H1 (cell line): Measurements from ENCODE around the gene KRT9. TPM values are rescaled to one million over a fixed set of nuclear protein-coding genes. Genes with fewer than 3 reads are reported as not detected.

ENCODE experiments used
- CTCF ChIA-PET: fragments of 300-600 bp; sonication (Branson Sonifier 250); formaldehyde crosslinking; loops from one replicate; lab custom pipeline; 2021; ENCODE audit not compliant: partially characterized antibody; lab: Charles Lee
- POLR2A ChIA-PET: fragments of 300-600 bp; sonication (Branson Sonifier 250); formaldehyde crosslinking; loops from one replicate; lab custom pipeline; 2021; ENCODE audit warnings: inconsistent platforms; ENCODE audit not compliant: partially characterized antibody; lab: Charles Lee
- DNase-seq, 2 experiments: peaks; one replicate each; pipeline versions ENCODE4 v3.0.0 to v3.0.0-alpha.2; 2010 to 2022; ENCODE audit warnings: low spot score in 2 of 2, low read depth in 1 of 2, mixed read lengths in 1 of 2
- FAIRE-seq: peaks from 2 replicates; lab custom pipeline; 2011; peaks lifted over from hg19 to GRCh38; lab: Jason Lieb, UNC
- H2AFZ ChIP-seq: 2 replicates; pipeline ENCODE4 v1.8.1; 2012; ENCODE audit warnings: low read length, inconsistent platforms
- H2AK5ac ChIP-seq: 2 replicates; pipeline ENCODE4 v1.6.1; 2013; ENCODE audit warnings: low read depth, low read length
- H2BK120ac ChIP-seq: replicated peaks from 2 replicates; pipeline ENCODE3; 2013; ENCODE audit warnings: low read depth, low read length, inconsistent platforms
- H2BK12ac ChIP-seq: 2 replicates; pipeline ENCODE4 v1.6.1; 2013; ENCODE audit warnings: low read depth, low read length
- H2BK15ac ChIP-seq: 2 replicates; pipeline ENCODE4 v1.6.1; 2013; ENCODE audit warnings: low read length
- H2BK20ac ChIP-seq: 2 replicates; pipeline ENCODE4 v1.6.1; 2013; ENCODE audit warnings: low read length
- H2BK5ac ChIP-seq: 2 replicates; pipeline ENCODE4 v1.6.1; 2013; ENCODE audit warnings: low read depth, low read length
- H3K14ac ChIP-seq: 2 replicates; pipeline ENCODE4 v1.6.1; 2013; ENCODE audit warnings: inconsistent platforms; ENCODE audit not compliant: insufficient read length
- H3K18ac ChIP-seq: 2 replicates; pipeline ENCODE4 v1.6.1; 2013; ENCODE audit warnings: low read length; ENCODE audit errors: extremely low read depth
- H3K23ac ChIP-seq: 2 replicates; pipeline ENCODE4 v1.6.1; 2013; ENCODE audit warnings: inconsistent platforms; ENCODE audit not compliant: insufficient read length
- H3K23me2 ChIP-seq: 2 replicates; pipeline ENCODE4 v1.6.1; 2013; ENCODE audit warnings: low read depth, low read length
- H3K27ac ChIP-seq: 2 replicates; pipeline ENCODE4 v1.6.1; 2011; ENCODE audit warnings: low read depth, low read length, inconsistent platforms
- H3K27me3 ChIP-seq, 4 experiments: replicated peaks in 1 of 4; 1 replicate in 1 of 4; 2 replicates in 3 of 4; pipeline versions ENCODE4 v1.6.1 to v1.8.1; 2011 to 2013; ENCODE audit warnings: low read length in 3 of 4, mild to moderate bottlenecking in 3 of 4, inconsistent platforms in 2 of 4, mixed read lengths in 2 of 4, moderate library complexity in 1 of 4; ENCODE audit not compliant: control insufficient read depth in 3 of 4, insufficient read depth in 3 of 4; ENCODE audit errors: extremely low read depth in 1 of 4
- H3K36me3 ChIP-seq, 4 experiments: 2 replicates each; pipeline versions ENCODE4 v1.6.1 to v1.8.1; 2011 to 2013; ENCODE audit warnings: mild to moderate bottlenecking in 4 of 4, low read length in 3 of 4, moderate library complexity in 2 of 4, control low read depth in 1 of 4, inconsistent platforms in 1 of 4; ENCODE audit not compliant: insufficient read depth in 4 of 4, control insufficient read depth in 2 of 4
- H3K4ac ChIP-seq: replicated peaks from 2 replicates; pipeline ENCODE3; 2013; ENCODE audit warnings: low read length, low read depth, mixed read lengths, inconsistent platforms; ENCODE audit not compliant: insufficient read length
- H3K4me1 ChIP-seq, 4 experiments: replicated peaks in 1 of 4; 1 replicate in 1 of 4; 2 replicates in 3 of 4; pipeline versions ENCODE4 v1.6.1 to v1.8.1; 2011 to 2013; ENCODE audit warnings: low read length in 3 of 4, inconsistent platforms in 2 of 4, mixed read lengths in 1 of 4; ENCODE audit not compliant: insufficient read depth in 4 of 4, control insufficient read depth in 3 of 4
- H3K4me2 ChIP-seq, 2 experiments: 2 replicates each; pipeline versions ENCODE4 v1.6.1 to v1.8.1; 2011 to 2013; ENCODE audit warnings: low read depth in 2 of 2, low read length in 2 of 2, control low read depth in 1 of 2, inconsistent platforms in 1 of 2, mild to moderate bottlenecking in 1 of 2; ENCODE audit not compliant: insufficient read depth in 1 of 2
- H3K4me3 ChIP-seq, 4 experiments: fragments of 200-600, 300-600 bp in 1 of 4; sonication (generic), shearing (Covaris generic), sonication (Bioruptor Twin) in 1 of 4; 2 replicates each; pipeline versions ENCODE4 v1.5.1 to v1.8.1; 2011 to 2016; ENCODE audit warnings: low read length in 4 of 4, low read depth in 3 of 4, control low read depth in 2 of 4, inconsistent platforms in 2 of 4, mild to moderate bottlenecking in 2 of 4, mixed read lengths in 1 of 4, moderate library complexity in 1 of 4; ENCODE audit not compliant: insufficient read depth in 2 of 4; ENCODE audit errors: extremely low read depth in 1 of 4
- H3K56ac ChIP-seq: replicated peaks from 2 replicates; pipeline ENCODE3; 2013; ENCODE audit warnings: low read depth, mild to moderate bottlenecking, mixed read lengths, low read length, inconsistent platforms; ENCODE audit not compliant: insufficient read length
- H3K79me1 ChIP-seq: 2 replicates; pipeline ENCODE4 v1.6.1; 2013; ENCODE audit warnings: low read depth, low read length, control low read depth
- H3K79me2 ChIP-seq, 2 experiments: 2 replicates each; pipeline versions ENCODE4 v1.6.1 to v1.8.1; 2012 to 2013; ENCODE audit warnings: low read length in 2 of 2, mild to moderate bottlenecking in 2 of 2, inconsistent platforms in 1 of 2; ENCODE audit not compliant: insufficient read depth in 2 of 2, control insufficient read depth in 1 of 2
- H3K9ac ChIP-seq, 4 experiments: replicated peaks in 1 of 4; 1 replicate in 1 of 4; 2 replicates in 3 of 4; pipeline versions ENCODE4 v1.6.1 to v1.8.1; 2011 to 2013; ENCODE audit warnings: low read depth in 3 of 4, low read length in 3 of 4, control low read depth in 2 of 4, mild to moderate bottlenecking in 2 of 4, moderate library complexity in 2 of 4, inconsistent platforms in 1 of 4; ENCODE audit errors: extremely low read depth in 1 of 4
- H3K9me3 ChIP-seq, 2 experiments: 2 replicates each; pipeline versions ENCODE4 v1.6.1 to v1.8.1; 2012 to 2013; ENCODE audit warnings: mild to moderate bottlenecking in 2 of 2, moderate library complexity in 2 of 2, control low read depth in 1 of 2, inconsistent platforms in 1 of 2, low read depth in 1 of 2, low read length in 1 of 2, mixed read lengths in 1 of 2; ENCODE audit not compliant: insufficient read depth in 2 of 2
- H4K20me1 ChIP-seq, 2 experiments: replicated peaks in 1 of 2; 2 replicates each; pipeline versions ENCODE3 to v1.8.1; 2011 to 2013; ENCODE audit warnings: inconsistent platforms in 2 of 2, low read length in 2 of 2, mild to moderate bottlenecking in 1 of 2; ENCODE audit not compliant: insufficient read depth in 2 of 2, control insufficient read depth in 1 of 2
- H4K5ac ChIP-seq: 2 replicates; pipeline ENCODE4 v1.6.1; 2013; ENCODE audit warnings: low read length, low read depth, mixed read lengths, inconsistent platforms; ENCODE audit not compliant: insufficient read length
- H4K8ac ChIP-seq: 2 replicates; pipeline ENCODE4 v1.8.0; 2013; ENCODE audit warnings: mild to moderate bottlenecking, moderate library complexity, low read length, inconsistent platforms; ENCODE audit not compliant: insufficient read depth; ENCODE audit errors: extremely low read depth
- H4K91ac ChIP-seq: replicated peaks from 2 replicates; pipeline ENCODE3; 2013; ENCODE audit warnings: low read length, mixed read lengths, inconsistent platforms; ENCODE audit not compliant: insufficient read length
- SIRT6 ChIP-seq: IDR thresholded peaks from one replicate; pipeline ENCODE4 v1.7.1; 2012; ENCODE audit warnings: low read length, inconsistent platforms
- SIX5 ChIP-seq: IDR thresholded peaks from 2 replicates; pipeline ENCODE4 v1.6.1; 2011; ENCODE audit warnings: mild to moderate bottlenecking, low read depth, low read length
- SRF ChIP-seq: IDR thresholded peaks from 2 replicates; pipeline ENCODE4 v1.6.1; 2011; ENCODE audit warnings: mild to moderate bottlenecking, low read depth, low read length, moderate library complexity
- TAF1 ChIP-seq: IDR thresholded peaks from 2 replicates; pipeline ENCODE4 v1.6.1; 2011; ENCODE audit warnings: mild to moderate bottlenecking, low read depth, low read length
- TBP ChIP-seq: IDR thresholded peaks from 2 replicates; pipeline ENCODE4 v1.6.1; 2011; ENCODE audit warnings: low read depth, low read length, improper control_type of control experiment
- TEAD4 ChIP-seq: IDR thresholded peaks from 2 replicates; pipeline ENCODE4 v1.6.1; 2012; ENCODE audit warnings: low read depth, low read length, inconsistent platforms, mixed read lengths
- WGBS, 2 experiments: shearing (Covaris generic) in 1 of 2; methylation state at CpG; one replicate each; pipeline versions ENCODE4 v1.1.6 to v1.1.7; 2013 to 2015; ENCODE audit warnings: low lambda C conversion rate in 2 of 2, mixed read lengths in 2 of 2, inconsistent platforms in 1 of 2, low coverage in 1 of 2, missing lambda C conversion rate in 1 of 2; ENCODE audit not compliant: insufficient replicate concordance in 2 of 2, insufficient coverage in 1 of 2, insufficient read length in 1 of 2; ENCODE audit errors: extremely low coverage in 1 of 2, missing lambda C conversion rate in 1 of 2; 5-methylcytosine and 5-hydroxymethylcytosine counted together
- polyA plus RNA-seq, 7 experiments: library from polyadenylated mRNA; depleted of rRNA in 3 of 7; stranded (reverse) in 5 of 7; unstranded in 2 of 7; fragments of >200 nt in 5 of 7; fragments of 200-250 nt in 2 of 7; gene quantifications; 1 replicate in 5 of 7; 2 replicates in 1 of 7; 4 replicates in 1 of 7; pipeline versions ENCODE4 v1.2.1 to v1.2.3, GENCODE V29; 2011 to 2013; ENCODE audit warnings: missing spikeins in 2 of 7, mixed read lengths in 2 of 7
- total RNA-seq: library from RNA; stranded (reverse); fragmentation: NEBNext Ultra II Directional; extraction: Animal tissue kit (Norgen Biotek cat#: 25700); gene quantifications from 2 replicates; pipeline ENCODE4 v1.2.1, GENCODE V29; 2021

Gene KRT9
- total and polyA plus RNA-seq, 2 of the 8 experiments (the other 6 are each of a cell fraction or from before 2014, with no cell fraction given): not detected

- Histone ChIP-seq H3K36me3 (no peaks in the 10 kb centered on the region), H3K4me3 (no peak overlapping the region), H4K20me1 (no peaks in the 10 kb centered on the region), H2BK12ac (no peak overlapping the region), H3K23me2 (peaks cover 4% of the 10 kb centered on the region; the same call in 1 of the 2 replicates), H2AK5ac (no peak overlapping the region), H2BK120ac (no peak overlapping the region), H4K8ac (no peak overlapping the region), H3K4ac (no peak overlapping the region), H4K91ac (no peak overlapping the region), H2BK15ac (no peak overlapping the region), H2BK5ac (no peak overlapping the region), H3K79me1 (no peaks in the 10 kb centered on the region), H3K4me1 (no peaks in the 10 kb centered on the region; a peak in 1 of 7 replicates), H3K23ac (no peak overlapping the region), H3K14ac (no peak overlapping the region), H4K5ac (no peak overlapping the region), H3K27ac (no peak overlapping the region), H2BK20ac (no peak overlapping the region), H3K79me2 (no peaks in the 10 kb centered on the region), H3K56ac (no peak overlapping the region), H3K27me3 (no peaks in the 10 kb centered on the region), H3K4me2 (no peak overlapping the region), H3K18ac (no peak overlapping the region), H3K9me3 (no peaks in the 10 kb centered on the region), H2AFZ (no peak overlapping the region), H3K9ac (no peak overlapping the region)
- WGBS, 2 experiments: 89% methylated on average over 11 of the region's 12 CpGs; no CpG with 5 or more reads in 1 of the 2 experiments
- no peak for TF ChIP-seq SRF
- no peak for TF ChIP-seq TAF1
- no peak for TF ChIP-seq SIRT6
- TF ChIP-seq SIX5: no peak
- TF ChIP-seq TEAD4: no peak
- no peak for TF ChIP-seq TBP
- ChIA-PET POLR2A (interaction anchor here (0.7 to 1.5 kb wide), 5 partner anchors 10 to 97 kb away, joined by 3 to 4 read pairs (median 3); no protein-coding TSS in a partner anchor), CTCF (interaction anchor here (0.6 to 5.6 kb wide), 15 partner anchors 11 to 107 kb away, joined by 3 to 26 read pairs (median 5); no protein-coding TSS in a partner anchor)
- FAIRE-seq: no peak
- no peak for DNase-seq
Observed at GRCh38 chr17:41592601-41593305, 20.9 kb upstream of the KRT9 start.
